Activated CD8-positive, alpha-beta memory T cell treated with anti-CD3 and anti-CD28 coated beads, Interleukin-2, amount 10 ng/mL, durations not matched to agents 7 days and 5 days (primary cell): ENCODE results near the gene CCN6. TPM values are rescaled to one million over a fixed set of nuclear protein-coding genes. Genes with fewer than 3 reads are reported as not detected.

Experiments used
- ATAC-seq: fragments of 150-1000 bp; cut with Tn5 transposase; one replicate; pipeline ENCODE4 v1.10.0; 2021; ENCODE audit warnings: moderate library complexity
- CTCF ChIA-PET: fragments of 350-600 bp; sonication (Branson Sonifier 250); formaldehyde crosslinking; loops from one replicate; lab custom pipeline; 2021; ENCODE audit warnings: antibody characterized with exemption; lab: Charles Lee
- DNase-seq: peaks from one replicate; pipeline ENCODE4 v3.0.0-alpha.2; 2020
- H3K27ac Mint-ChIP-seq: one replicate; pipeline ENCODE4 v1.8.0; 2021; ENCODE audit warnings: mild to moderate bottlenecking, mixed read lengths
- H3K27me3 Mint-ChIP-seq: one replicate; pipeline ENCODE4 v1.8.0; 2021; ENCODE audit warnings: mixed read lengths
- H3K36me3 Mint-ChIP-seq: one replicate; pipeline ENCODE4 v1.8.0; 2021; ENCODE audit warnings: mild to moderate bottlenecking, mixed read lengths
- H3K4me1 Mint-ChIP-seq: one replicate; pipeline ENCODE4 v1.8.0; 2021; ENCODE audit warnings: mixed read lengths
- H3K4me3 Mint-ChIP-seq: one replicate; pipeline ENCODE4 v1.8.0; 2021; ENCODE audit warnings: mild to moderate bottlenecking, moderate library complexity, mixed read lengths
- H3K9me3 Mint-ChIP-seq: one replicate; pipeline ENCODE4 v1.8.0; 2022; ENCODE audit warnings: low read depth, mixed read lengths
- total RNA-seq, 2 experiments: library from RNA; stranded (reverse); gene quantifications; one replicate each; pipeline ENCODE4 v1.2.3, GENCODE V29; 2021

CCN6 gene
- total RNA-seq, 2 experiments from 2014 or later, result not detected

GRCh38 chr6:112032728-112033127 is 21.2 kb upstream of the CCN6 start:
- peaks cover 4% of the 10 kb centered on the region for H3K27me3 Mint-ChIP-seq
- ATAC-seq, result no peak
- no peaks in the 10 kb centered on the region for H3K36me3 Mint-ChIP-seq
- CTCF ChIA-PET, result interaction anchor here (3.0 kb wide), 1 partner anchor 9 kb away, joined by 24 read pairs; no protein-coding TSS in a partner anchor
- H3K9me3 Mint-ChIP-seq, result no peaks in the 10 kb centered on the region
- no peak for DNase-seq
- H3K4me3 Mint-ChIP-seq, result no peak overlapping the region
- peaks cover 33% of the 10 kb centered on the region for H3K4me1 Mint-ChIP-seq
- H3K27ac Mint-ChIP-seq, result no peak overlapping the region

DNA sequence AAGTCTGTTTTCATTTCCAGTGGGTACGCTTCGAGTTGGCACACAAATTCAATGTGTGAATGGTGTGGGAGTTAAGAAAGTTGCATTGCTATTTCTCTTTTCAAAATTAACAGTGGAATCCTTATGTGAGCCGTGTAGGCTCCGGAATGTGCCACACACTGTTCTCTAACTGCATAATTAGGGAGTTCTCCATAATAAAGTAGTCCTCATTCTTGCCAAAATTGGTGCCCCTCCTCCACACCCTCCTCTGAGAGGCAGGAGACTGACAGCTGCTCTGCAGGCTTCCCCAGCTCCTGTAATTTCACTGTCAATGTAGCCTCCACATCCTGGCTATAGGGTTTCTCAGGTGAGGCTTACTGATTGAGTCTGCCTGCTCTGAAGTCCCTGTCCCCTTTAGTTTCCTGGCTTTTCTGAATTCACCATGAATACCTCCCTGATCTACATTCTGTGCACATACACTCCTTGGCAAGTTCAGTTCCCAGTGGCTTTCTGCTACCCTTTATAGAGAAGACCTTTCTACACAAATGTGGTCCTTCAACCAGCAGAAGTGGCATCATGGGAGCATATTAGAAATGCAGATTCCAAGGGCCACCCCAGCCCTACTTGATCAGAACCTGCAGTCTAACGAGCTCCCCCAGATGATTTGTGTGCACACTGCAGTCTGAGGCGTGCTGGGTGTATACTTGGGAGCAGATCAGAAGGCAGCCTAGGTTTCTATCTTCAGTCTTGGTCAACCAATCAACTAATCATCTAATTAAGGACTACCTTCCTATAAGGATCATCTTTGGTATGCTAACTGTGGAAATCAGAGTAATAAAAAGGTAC is 19.9 kb upstream of the CCN6 start:
- DNase-seq (no peak), ATAC-seq (no peak)
- H3K27me3 Mint-ChIP-seq, result peaks cover 4% of the 10 kb centered on the region
- no peaks in the 10 kb centered on the region for H3K9me3 Mint-ChIP-seq
- peaks cover 20% of the 10 kb centered on the region for H3K4me1 Mint-ChIP-seq
- H3K36me3 Mint-ChIP-seq, result no peaks in the 10 kb centered on the region
- no peak overlapping the region for H3K27ac Mint-ChIP-seq
- H3K4me3 Mint-ChIP-seq, result no peak overlapping the region
- CTCF ChIA-PET, result interaction anchor here (0.5 kb wide), 1 partner anchor 64 kb away, joined by 3 read pairs; no protein-coding TSS in a partner anchor

GRCh38 chr6:112034616-112034995 is 19.3 kb upstream of the CCN6 start:
- H3K4me1 Mint-ChIP-seq, result peaks cover 14% of the 10 kb centered on the region
- peaks cover 4% of the 10 kb centered on the region for H3K27me3 Mint-ChIP-seq
- no peaks in the 10 kb centered on the region for H3K36me3 Mint-ChIP-seq
- no peak for ATAC-seq
- H3K9me3 Mint-ChIP-seq, result no peaks in the 10 kb centered on the region
- CTCF ChIA-PET, result no interaction called here
- DNase-seq, result no peak
- H3K4me3 Mint-ChIP-seq, result no peak overlapping the region
- no peak overlapping the region for H3K27ac Mint-ChIP-seq

- ATAC-seq (no peak), DNase-seq (no peak)
- Mint-ChIP-seq H3K4me3 (no peak overlapping the region), H3K4me1 (peaks cover 13% of the 10 kb centered on the region), H3K27me3 (peaks cover 4% of the 10 kb centered on the region), H3K36me3 (peaks cover 1% of the 10 kb centered on the region), H3K9me3 (no peaks in the 10 kb centered on the region), H3K27ac (no peak overlapping the region)
- CTCF ChIA-PET, result interaction anchor here (0.9 to 1.4 kb wide), 6 partner anchors 9 to 326 kb away, joined by 3 to 5 read pairs (median 3); no protein-coding TSS in a partner anchor
Measured at GRCh38 chr6:112036088-112036637, 17.7 kb upstream of the CCN6 start.

DNA sequence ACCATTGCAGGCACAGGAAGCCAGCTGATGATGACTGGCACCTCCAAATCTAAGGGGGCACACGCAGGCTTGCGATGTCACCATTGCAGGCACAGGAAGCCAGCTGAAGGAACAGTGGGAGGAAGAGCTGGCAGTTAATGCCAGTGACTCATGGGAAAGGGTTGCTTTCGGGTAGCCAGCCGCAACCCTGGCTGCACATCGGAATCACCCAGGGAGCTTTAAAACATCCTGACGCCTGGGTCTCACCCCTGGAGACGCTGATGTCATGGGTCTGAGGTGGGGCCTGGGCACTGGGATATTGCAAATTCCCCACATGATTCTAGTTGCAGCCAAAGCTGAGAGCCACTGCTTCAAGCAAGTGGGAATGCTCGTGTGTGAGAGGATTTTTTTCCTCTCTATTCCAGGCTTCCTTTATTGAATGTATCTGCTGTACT is 16.1 kb upstream of the CCN6 start:
- DNase-seq, result no peak
- no peak overlapping the region for H3K4me3 Mint-ChIP-seq
- H3K27ac Mint-ChIP-seq, result no peak overlapping the region
- H3K9me3 Mint-ChIP-seq, result no peaks in the 10 kb centered on the region
- CTCF ChIA-PET, result interaction anchor here (2.6 kb wide), 1 partner anchor 27 kb away, joined by 10 read pairs; no protein-coding TSS in a partner anchor
- no peaks in the 10 kb centered on the region for H3K27me3 Mint-ChIP-seq
- H3K4me1 Mint-ChIP-seq, result peaks cover 26% of the 10 kb centered on the region
- peaks cover 1% of the 10 kb centered on the region for H3K36me3 Mint-ChIP-seq
- no peak for ATAC-seq

- H3K27ac Mint-ChIP-seq, result no peak overlapping the region
- H3K27me3 Mint-ChIP-seq, result no peaks in the 10 kb centered on the region
- no peaks in the 10 kb centered on the region for H3K9me3 Mint-ChIP-seq
- CTCF ChIA-PET, result interaction anchor here (2.6 to 6.8 kb wide), 2 partner anchors 11 to 27 kb away, joined by 10 to 77 read pairs; no protein-coding TSS in a partner anchor
- H3K4me1 Mint-ChIP-seq, result peaks cover 27% of the 10 kb centered on the region
- H3K4me3 Mint-ChIP-seq, result no peak overlapping the region
- DNase-seq, result no peak
- peaks cover 1% of the 10 kb centered on the region for H3K36me3 Mint-ChIP-seq
- ATAC-seq, result no peak
Measured at GRCh38 chr6:112038268-112038667, 15.6 kb upstream of the CCN6 start.

DNA sequence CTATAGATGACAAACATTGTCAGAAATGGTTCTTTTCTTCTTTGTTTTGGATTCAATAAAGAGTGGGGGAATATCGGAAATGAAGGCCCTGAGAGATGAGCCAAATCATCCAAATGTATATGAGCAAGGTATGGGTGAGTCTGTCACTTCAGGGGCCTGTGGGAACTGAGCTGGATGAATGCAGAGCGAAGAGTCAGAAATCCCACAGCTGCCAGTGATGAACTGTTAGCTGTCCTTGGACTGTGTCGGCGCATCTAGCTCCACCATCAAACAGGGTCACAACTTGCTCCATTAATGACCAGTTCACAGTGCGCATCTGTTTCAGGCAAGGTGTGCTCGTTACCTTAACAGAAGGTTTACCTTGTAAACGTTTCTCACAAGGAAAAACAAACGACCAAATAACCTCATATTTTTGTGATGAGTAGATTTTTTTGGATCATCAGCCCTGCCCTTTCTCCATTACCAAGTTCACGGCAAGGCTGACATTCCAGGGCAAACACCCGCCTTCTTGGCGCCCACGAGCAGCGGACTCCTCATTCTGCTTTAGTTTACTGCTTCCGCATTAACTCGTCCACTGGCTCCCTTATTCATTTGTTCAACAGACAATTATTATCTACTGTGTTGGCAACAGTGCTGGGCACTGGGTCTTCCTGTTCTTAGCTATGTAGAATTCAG is 15.0 kb upstream of the CCN6 start:
- Mint-ChIP-seq H3K27me3 (no peaks in the 10 kb centered on the region), H3K27ac (no peak overlapping the region), H3K9me3 (no peaks in the 10 kb centered on the region), H3K4me1 (peaks cover 29% of the 10 kb centered on the region), H3K36me3 (peaks cover 1% of the 10 kb centered on the region), H3K4me3 (no peak overlapping the region)
- ATAC-seq (no peak), DNase-seq (no peak)
- CTCF ChIA-PET, result interaction anchor here (1.6 to 6.9 kb wide), 4 partner anchors 12 to 780 kb away, joined by 4 to 77 read pairs (median 24); a partner anchor contains a TSS

- H3K27me3 Mint-ChIP-seq, result no peaks in the 10 kb centered on the region
- CTCF ChIA-PET, result interaction anchor here (1.6 to 6.9 kb wide), 5 partner anchors 8 to 780 kb away, joined by 4 to 77 read pairs (median 24); a partner anchor contains a TSS
- DNase-seq (no peak), ATAC-seq (no peak)
- H3K27ac Mint-ChIP-seq, result no peak overlapping the region
- H3K4me1 Mint-ChIP-seq, result peaks cover 24% of the 10 kb centered on the region
- no peak overlapping the region for H3K4me3 Mint-ChIP-seq
- no peaks in the 10 kb centered on the region for H3K9me3 Mint-ChIP-seq
- peaks cover 1% of the 10 kb centered on the region for H3K36me3 Mint-ChIP-seq
Measured at GRCh38 chr6:112039431-112039770, 14.5 kb upstream of the CCN6 start.

- no peak for ATAC-seq
- no peak for DNase-seq
- Mint-ChIP-seq H3K36me3 (peaks cover 1% of the 10 kb centered on the region), H3K9me3 (no peaks in the 10 kb centered on the region), H3K27ac (no peak overlapping the region), H3K27me3 (no peaks in the 10 kb centered on the region), H3K4me1 (peaks cover 17% of the 10 kb centered on the region), H3K4me3 (no peak overlapping the region)
- CTCF ChIA-PET, result interaction anchor here (0.9 to 6.9 kb wide), 8 partner anchors 9 to 782 kb away, joined by 3 to 77 read pairs (median 20); partner anchors contain the start of genes FYN and TRAF3IP2
Measured at GRCh38 chr6:112040956-112041355, 12.9 kb upstream of the CCN6 start.

DNA sequence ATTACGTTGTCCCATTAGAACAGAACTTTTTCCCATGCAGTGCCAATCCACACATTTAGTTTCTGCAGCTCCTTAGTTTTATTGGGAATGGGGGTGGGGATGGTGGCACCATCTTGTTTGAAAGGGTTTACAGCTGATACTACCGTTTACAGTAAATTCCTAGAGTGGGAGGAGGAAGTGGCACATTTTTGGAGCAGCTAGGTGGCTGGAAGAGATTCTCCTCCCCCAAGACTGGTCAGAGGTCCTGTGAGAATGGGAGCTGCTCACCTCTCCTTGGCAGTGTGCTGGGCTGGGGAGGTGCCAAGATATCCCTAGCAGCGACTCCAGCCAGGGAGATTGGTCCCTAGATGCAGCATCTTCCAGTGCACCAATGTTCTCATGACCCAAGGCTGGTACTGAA is 12.4 kb upstream of the CCN6 start:
- peak overlapping the region; percentile 12 for H3K4me3 Mint-ChIP-seq
- no peak for ATAC-seq

DNA sequence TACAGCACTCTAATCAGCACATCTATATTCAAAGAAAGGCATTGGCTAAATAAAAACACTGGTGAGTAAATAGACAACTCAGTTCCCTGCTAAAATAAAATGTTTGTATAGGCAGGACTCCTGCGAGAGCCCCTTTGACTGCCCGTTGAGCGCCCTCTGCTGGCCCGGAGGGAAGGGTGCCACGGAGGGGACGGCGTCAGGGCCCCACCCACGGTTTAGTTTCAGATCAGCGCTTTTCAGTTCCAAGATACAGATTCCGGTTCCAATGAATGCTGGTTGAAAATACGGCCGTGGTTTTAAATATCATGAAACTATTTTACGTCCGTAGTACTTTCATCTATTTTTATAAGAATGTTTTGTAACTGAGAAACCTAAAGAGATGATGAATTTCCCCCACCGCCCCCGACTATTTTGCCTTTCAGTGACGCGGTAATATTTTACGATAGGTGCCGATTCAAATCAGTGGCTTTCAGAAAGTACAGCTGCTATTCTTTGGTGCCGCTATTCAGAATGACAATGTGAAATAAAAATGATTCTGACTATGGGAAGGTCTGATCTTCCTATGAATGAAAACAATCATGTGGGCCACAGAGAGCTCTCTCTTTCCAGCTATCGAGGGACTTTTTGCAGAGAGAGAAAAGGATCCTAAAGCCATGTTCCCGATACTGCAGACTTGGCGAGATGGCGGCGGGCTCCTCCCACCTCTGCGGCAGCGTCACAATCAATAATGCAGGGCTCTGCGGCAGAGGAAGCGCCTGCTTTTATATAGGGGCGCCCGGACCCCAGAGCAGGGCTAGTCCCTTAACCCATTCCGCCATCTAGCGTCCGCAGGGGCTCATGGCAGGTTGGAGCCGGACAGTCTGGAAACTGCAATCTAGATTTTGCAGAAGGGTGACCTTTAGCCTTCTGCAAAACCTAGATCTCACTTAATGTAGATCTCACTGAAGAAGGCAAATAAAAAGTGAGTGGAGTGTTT is 10.6 kb upstream of the CCN6 start:
- no peaks in the 10 kb centered on the region for H3K27me3 Mint-ChIP-seq
- H3K4me3 Mint-ChIP-seq, result peak overlapping the region; percentile 93
- H3K9me3 Mint-ChIP-seq, result no peaks in the 10 kb centered on the region
- CTCF ChIA-PET, result interaction anchor here (0.6 to 6.9 kb wide), 45 partner anchors 12 to 1033 kb away, joined by 3 to 77 read pairs (median 4); partner anchors contain the start of genes FAM229B and TUBE1
- H3K4me1 Mint-ChIP-seq, result peaks cover 17% of the 10 kb centered on the region
- ATAC-seq (peak; percentile 98), DNase-seq (peak; percentile 96)
- peaks cover 1% of the 10 kb centered on the region for H3K36me3 Mint-ChIP-seq
- H3K27ac Mint-ChIP-seq, result peak overlapping the region; percentile 98

More for the DNA sequence above, 12.4 kb upstream of the CCN6 start:
- no peaks in the 10 kb centered on the region for H3K9me3 Mint-ChIP-seq
- H3K27me3 Mint-ChIP-seq, result no peaks in the 10 kb centered on the region
- peaks cover 17% of the 10 kb centered on the region for H3K4me1 Mint-ChIP-seq
- CTCF ChIA-PET, result interaction anchor here (0.7 to 6.9 kb wide), 14 partner anchors 9 to 783 kb away, joined by 3 to 77 read pairs (median 6); partner anchors contain the start of genes FYN and TRAF3IP2
- no peak for DNase-seq
- H3K27ac Mint-ChIP-seq, result no peak overlapping the region
- peaks cover 1% of the 10 kb centered on the region for H3K36me3 Mint-ChIP-seq

- H3K4me3 Mint-ChIP-seq, result peak overlapping the region; percentile 93
- CTCF ChIA-PET, result interaction anchor here (0.9 to 6.9 kb wide), 13 partner anchors 17 to 785 kb away, joined by 3 to 77 read pairs (median 6); partner anchors contain the start of genes FAM229B and TUBE1
- H3K4me1 Mint-ChIP-seq, result peaks cover 19% of the 10 kb centered on the region
- no peaks in the 10 kb centered on the region for H3K9me3 Mint-ChIP-seq
- ATAC-seq (no peak), DNase-seq (no peak)
- no peak overlapping the region for H3K27ac Mint-ChIP-seq
- peaks cover 1% of the 10 kb centered on the region for H3K36me3 Mint-ChIP-seq
- no peaks in the 10 kb centered on the region for H3K27me3 Mint-ChIP-seq
Measured at GRCh38 chr6:112044196-112044595, 9.7 kb upstream of the CCN6 start.
